CD14-positive monocyte (primary cell): ENCODE results near the gene LMTK2. TPM values are rescaled to one million over a fixed set of nuclear protein-coding genes. Genes with fewer than 3 reads are reported as not detected.

ENCODE experiments used
- DNase-seq, 3 donors: peaks; one replicate each; pipeline ENCODE4 v3.0.0-alpha.2; 2011 to 2022
- H2AFZ ChIP-seq: 2 replicates; pipeline ENCODE4 v1.6.0; 2012; ENCODE audit warnings: mild to moderate bottlenecking, low read depth, low read length, inconsistent platforms; ENCODE audit not compliant: insufficient read depth, poor library complexity, severe bottlenecking
- H3K27ac ChIP-seq, 2 donors: 1 replicate in 1 of 2; 2 replicates in 1 of 2; pipeline ENCODE4 v1.5.1; 2012 to 2013; ENCODE audit warnings: low read length in 2 of 2, control low read depth in 1 of 2, inconsistent platforms in 1 of 2, low read depth in 1 of 2, mild to moderate bottlenecking in 1 of 2
- H3K27me3 ChIP-seq, 2 donors: one replicate each; pipeline versions ENCODE4 v1.6.0 to v1.6.1; 2011 to 2013; ENCODE audit warnings: low read length in 2 of 2; ENCODE audit not compliant: control insufficient read depth in 2 of 2, insufficient read depth in 2 of 2
- H3K36me3 ChIP-seq, 2 donors: replicated peaks in 1 of 2; 1 replicate in 1 of 2; 2 replicates in 1 of 2; pipeline versions ENCODE4 v1.5.1 to v1.6.1; 2012 to 2013; ENCODE audit warnings: low read length in 2 of 2, control low read depth in 1 of 2, inconsistent platforms in 1 of 2, mild to moderate bottlenecking in 1 of 2; ENCODE audit not compliant: insufficient read depth in 2 of 2, control insufficient read depth in 1 of 2
- H3K4me1 ChIP-seq, 2 donors: 1 replicate in 1 of 2; 2 replicates in 1 of 2; pipeline versions ENCODE4 v1.5.1 to v1.6.1; 2012 to 2013; ENCODE audit warnings: low read length in 2 of 2, control low read depth in 1 of 2, inconsistent platforms in 1 of 2, mild to moderate bottlenecking in 1 of 2, moderate library complexity in 1 of 2; ENCODE audit not compliant: insufficient read depth in 2 of 2, control insufficient read depth in 1 of 2
- H3K4me2 ChIP-seq: replicated peaks from 2 replicates; pipeline ENCODE3; 2012; ENCODE audit warnings: low read length, moderate library complexity, mild to moderate bottlenecking; ENCODE audit not compliant: poor library complexity, severe bottlenecking; ENCODE audit errors: extremely low read depth
- H3K4me3 ChIP-seq, 3 experiments: fragments of 200-600 bp in 1 of 3; sonication (generic) in 1 of 3; replicated peaks in 1 of 3; 1 replicate in 2 of 3; 2 replicates in 1 of 3; pipeline ENCODE4 v1.5.1; 2011 to 2013; ENCODE audit warnings: low read length in 3 of 3, mild to moderate bottlenecking in 3 of 3, control low read depth in 2 of 3, low read depth in 2 of 3, inconsistent platforms in 1 of 3, moderate library complexity in 1 of 3
- H3K79me2 ChIP-seq: 2 replicates; pipeline ENCODE4 v1.6.0; 2012; ENCODE audit warnings: mild to moderate bottlenecking, control low read depth, inconsistent platforms, low read length, moderate library complexity; ENCODE audit not compliant: insufficient read depth
- H3K9ac ChIP-seq: 2 replicates; pipeline ENCODE4 v1.6.0; 2017; ENCODE audit warnings: low read length, mild to moderate bottlenecking; ENCODE audit not compliant: insufficient read depth, poor library complexity, severe bottlenecking
- H3K9me3 ChIP-seq, 2 donors: replicated peaks in 1 of 2; 1 replicate in 1 of 2; 2 replicates in 1 of 2; pipeline versions ENCODE4 v1.5.1 to v1.6.1; 2012 to 2013; ENCODE audit warnings: low read length in 2 of 2, control low read depth in 1 of 2; ENCODE audit not compliant: control insufficient read depth in 1 of 2, insufficient read depth in 1 of 2
- H4K20me1 ChIP-seq: 2 replicates; pipeline ENCODE4 v1.6.0; 2012; ENCODE audit warnings: mild to moderate bottlenecking, low read length, control low read depth, moderate library complexity; ENCODE audit not compliant: insufficient read depth
- H3K27ac Mint-ChIP-seq, 7 donors: one replicate each; pipeline ENCODE4 v1.8.0; 2020; ENCODE audit warnings: mild to moderate bottlenecking in 7 of 7, mixed read lengths in 7 of 7, moderate library complexity in 6 of 7, inconsistent platforms in 2 of 7
- H3K27me3 Mint-ChIP-seq, 3 donors: one replicate each; pipeline ENCODE4 v1.8.0; 2021 to 2022; ENCODE audit warnings: low read depth in 3 of 3, mild to moderate bottlenecking in 3 of 3, mixed read lengths in 3 of 3, moderate library complexity in 3 of 3, inconsistent platforms in 1 of 3
- H3K36me3 Mint-ChIP-seq, 2 donors: one replicate each; pipeline ENCODE4 v1.8.0; 2020; ENCODE audit warnings: mixed read lengths in 2 of 2, inconsistent platforms in 1 of 2, mild to moderate bottlenecking in 1 of 2
- H3K4me1 Mint-ChIP-seq: one replicate; pipeline ENCODE4 v1.8.0; 2020; ENCODE audit warnings: mild to moderate bottlenecking, mixed read lengths
- H3K4me3 Mint-ChIP-seq, 2 donors: one replicate each; pipeline ENCODE4 v1.8.0; 2020; ENCODE audit warnings: mild to moderate bottlenecking in 2 of 2, mixed read lengths in 2 of 2, moderate library complexity in 1 of 2
- H3K9me3 Mint-ChIP-seq, 7 donors: one replicate each; pipeline ENCODE4 v1.8.0; 2020 to 2022; ENCODE audit warnings: mixed read lengths in 7 of 7, mild to moderate bottlenecking in 6 of 7, moderate library complexity in 6 of 7, inconsistent platforms in 2 of 7
- WGBS: methylation state at CpG from one replicate; pipeline ENCODE4 v1.1.5; 2013; ENCODE audit warnings: missing lambda C conversion rate; ENCODE audit not compliant: insufficient coverage; 5-methylcytosine and 5-hydroxymethylcytosine counted together
- intact Hi-C, 2 donors: fragments of 100-400 bp; cut with micrococcal nuclease; formaldehyde crosslinking; loops; one replicate each; pipeline versions ENCODE4 v1.15.0 to v1.15.1; 2023
- polyA plus RNA-seq, 3 donors: library from polyadenylated mRNA; depleted of rRNA in 1 of 3; unstranded in 2 of 3; stranded (reverse) in 1 of 3; fragments of 300-500 nt in 2 of 3; fragments of >200 nt in 1 of 3; fragmentation: Illumina TruSeq in 2 of 3; gene quantifications; 1 replicate in 2 of 3; 2 replicates in 1 of 3; pipeline ENCODE4 v1.2.3, GENCODE V29; 2012 to 2021
- TF ChIP-seq, protein P1 (sequence below): fragments of 200-600 bp; IDR thresholded peaks from one replicate; pipeline ENCODE4 v1.8.0; 2022; ENCODE audit warnings: antibody characterized with exemption, mild to moderate bottlenecking

LMTK2 gene
- polyA plus RNA-seq, 3 donors = 1.7 to 9.2 (median 1.8) TPM

DNA sequence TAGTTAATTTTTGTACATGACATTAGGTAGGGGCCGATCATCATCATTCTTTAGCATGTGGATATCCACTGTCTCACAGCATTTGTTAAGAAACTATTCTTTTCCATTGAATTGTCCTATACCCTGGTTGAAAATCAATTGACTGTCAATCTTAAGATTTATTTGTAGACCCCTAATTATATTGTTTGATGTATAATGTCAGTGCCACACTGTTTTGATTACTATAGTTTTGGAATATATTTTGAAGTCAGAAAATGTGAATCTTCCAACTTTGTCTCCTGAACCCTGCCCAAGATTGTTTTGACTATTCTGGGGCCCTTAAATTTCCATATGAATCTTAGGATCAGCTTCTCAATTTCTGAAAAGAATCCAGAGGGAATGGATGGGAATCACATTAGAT lies 6.6 kb upstream of the LMTK2 start:
- intact Hi-C loops = loop anchor here in 1 of 2 donors (5.0 kb wide), 1 partner anchor 37 kb away; no protein-coding TSS in a partner anchor
- H3K9me3 Mint-ChIP-seq = peaks cover 23 to 74% (median 61%) of the 10 kb centered on the region in 7 donors

DNA sequence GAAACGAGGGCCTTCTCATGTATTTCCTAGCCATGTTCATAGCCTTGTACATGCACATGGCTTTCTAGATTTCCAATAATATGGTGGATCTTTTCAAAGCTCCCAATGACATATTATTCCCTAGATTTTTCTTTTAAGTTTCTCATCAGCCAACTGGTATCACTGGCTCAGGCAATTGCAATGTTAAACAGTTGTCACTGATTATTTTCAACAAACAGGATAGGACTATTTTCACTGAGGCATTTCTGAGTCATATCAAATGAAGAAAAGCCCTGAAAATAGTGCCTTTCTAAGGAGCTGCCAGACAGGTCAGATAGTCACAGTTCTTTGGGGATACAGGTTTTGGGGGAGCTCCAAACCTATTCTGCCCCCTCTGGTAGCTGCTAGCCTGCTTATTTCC lies 4.5 kb upstream of the LMTK2 start:
- H3K9me3 ChIP-seq = peaks cover 19 to 33% of the 10 kb centered on the region in 2 donors
- peaks cover 0 to 13% of the 10 kb centered on the region in 2 donors for H3K27me3 ChIP-seq
- H3K9ac ChIP-seq = no peak overlapping the region

More for the DNA sequence above, 6.6 kb upstream of the LMTK2 start:
- H3K79me2 ChIP-seq = no peaks in the 10 kb centered on the region
- Mint-ChIP-seq H3K27ac (no peak overlapping the region), H3K36me3 (peaks cover 0 to 3% of the 10 kb centered on the region in 2 donors), H3K4me1 (no peaks in the 10 kb centered on the region), H3K4me3 (no peak overlapping the region), H3K27me3 (peaks cover 12 to 28% (median 22%) of the 10 kb centered on the region in 3 donors)
- H2AFZ ChIP-seq = no peak overlapping the region
- no peaks in the 10 kb centered on the region for H3K36me3 ChIP-seq
- DNase-seq = no peak
- no peak overlapping the region for H3K4me2 ChIP-seq
- WGBS = no CpG with 5 or more reads among the region's 1 CpG
- TF ChIP-seq, protein P1, sequence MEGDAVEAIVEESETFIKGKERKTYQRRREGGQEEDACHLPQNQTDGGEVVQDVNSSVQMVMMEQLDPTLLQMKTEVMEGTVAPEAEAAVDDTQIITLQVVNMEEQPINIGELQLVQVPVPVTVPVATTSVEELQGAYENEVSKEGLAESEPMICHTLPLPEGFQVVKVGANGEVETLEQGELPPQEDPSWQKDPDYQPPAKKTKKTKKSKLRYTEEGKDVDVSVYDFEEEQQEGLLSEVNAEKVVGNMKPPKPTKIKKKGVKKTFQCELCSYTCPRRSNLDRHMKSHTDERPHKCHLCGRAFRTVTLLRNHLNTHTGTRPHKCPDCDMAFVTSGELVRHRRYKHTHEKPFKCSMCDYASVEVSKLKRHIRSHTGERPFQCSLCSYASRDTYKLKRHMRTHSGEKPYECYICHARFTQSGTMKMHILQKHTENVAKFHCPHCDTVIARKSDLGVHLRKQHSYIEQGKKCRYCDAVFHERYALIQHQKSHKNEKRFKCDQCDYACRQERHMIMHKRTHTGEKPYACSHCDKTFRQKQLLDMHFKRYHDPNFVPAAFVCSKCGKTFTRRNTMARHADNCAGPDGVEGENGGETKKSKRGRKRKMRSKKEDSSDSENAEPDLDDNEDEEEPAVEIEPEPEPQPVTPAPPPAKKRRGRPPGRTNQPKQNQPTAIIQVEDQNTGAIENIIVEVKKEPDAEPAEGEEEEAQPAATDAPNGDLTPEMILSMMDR = no peak
- no peak overlapping the region for H3K9ac ChIP-seq
- no peak overlapping the region for H3K27ac ChIP-seq
- no peaks in the 10 kb centered on the region for H4K20me1 ChIP-seq
- peaks cover 23 to 44% of the 10 kb centered on the region in 2 donors for H3K9me3 ChIP-seq
- H3K4me1 ChIP-seq = no peaks in the 10 kb centered on the region
- peaks cover 0 to 11% of the 10 kb centered on the region in 2 donors for H3K27me3 ChIP-seq
- no peak overlapping the region for H3K4me3 ChIP-seq

More for the DNA sequence above, 4.5 kb upstream of the LMTK2 start:
- intact Hi-C loops = loop anchor here in 1 of 2 donors (5.0 kb wide), 1 partner anchor 35 kb away; no protein-coding TSS in a partner anchor
- Histone ChIP-seq H3K4me2 (no peak overlapping the region), H3K27ac (no peak overlapping the region), H3K79me2 (peaks cover under 1% of the 10 kb centered on the region), H4K20me1 (peaks cover 2% of the 10 kb centered on the region), H3K4me3 (no peak overlapping the region), H3K4me1 (peaks cover 0 to 1% of the 10 kb centered on the region in 2 donors), H3K36me3 (no peaks in the 10 kb centered on the region), H2AFZ (no peak overlapping the region)
- TF ChIP-seq, protein P1 = no peak
- Mint-ChIP-seq H3K27ac (no peak overlapping the region), H3K27me3 (peaks cover 23 to 30% (median 29%) of the 10 kb centered on the region in 3 donors), H3K36me3 (no peaks in the 10 kb centered on the region), H3K4me1 (no peaks in the 10 kb centered on the region), H3K9me3 (peaks cover 13 to 55% (median 46%) of the 10 kb centered on the region in 7 donors), H3K4me3 (no peak overlapping the region)
- no peak for DNase-seq
- WGBS = 100% methylated on average over 1 of the region's 1 CpG
